ENCODE results near the gene KRT80. TPM values are rescaled to one million over a fixed set of nuclear protein-coding genes. Genes with fewer than 3 reads are reported as not detected.

The KRT80 gene
- total RNA-seq, 2 experiments from 2014 or later: not detected

DNA sequence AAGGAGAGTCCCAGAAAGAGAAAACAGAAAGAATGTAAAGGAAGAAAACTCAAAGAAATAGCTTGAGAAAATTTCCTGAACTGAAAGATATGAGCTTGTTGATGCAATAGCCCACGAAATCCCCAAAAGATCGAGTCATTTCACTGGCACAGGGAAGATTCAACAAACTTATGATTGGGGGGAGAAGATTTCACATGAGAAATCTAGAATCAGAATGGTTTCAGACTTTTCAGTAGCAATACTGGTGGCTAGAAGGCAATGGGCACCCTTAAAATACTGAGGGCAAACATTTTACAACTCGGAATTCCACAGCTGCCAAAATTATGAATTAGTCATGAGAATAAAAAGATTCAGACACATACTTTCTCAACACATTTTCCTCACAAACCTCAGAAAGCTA, 32.3 kb upstream of the KRT80 start:
- Histone ChIP-seq H3K4me1 (ENCODE audit: insufficient read depth, low read length) (no peaks in the 10 kb centered on the region), H3K27ac (ENCODE audit: low read depth in 1 of 2, low read length in 2 of 2) (no peak overlapping the region), H3K36me3 (ENCODE audit: insufficient read depth, low read length) (no peaks in the 10 kb centered on the region), H3K27me3 (ENCODE audit: control insufficient read depth in 1 of 2, insufficient read depth in 2 of 2, low read length in 2 of 2) (peaks cover 16 to 30% of the 10 kb centered on the region in 2 experiments), H3K4me3 (ENCODE audit: low read length) (no peak overlapping the region), H3K9me3 (ENCODE audit: control insufficient read depth in 1 of 2, insufficient read depth in 1 of 2, low read length in 2 of 2) (no peaks in the 10 kb centered on the region)
- Mint-ChIP-seq H3K36me3 (ENCODE audit: low read depth) (no peaks in the 10 kb centered on the region), H3K27ac (no peak overlapping the region), H3K4me1 (ENCODE audit: low read depth) (no peaks in the 10 kb centered on the region), H3K9me3 (no peaks in the 10 kb centered on the region), H3K4me3 (no peak overlapping the region), H3K27me3 (peaks cover 63% of the 10 kb centered on the region)
- DNase-seq: no peak
- ChIA-PET CTCF (no interaction called here), POLR2A (no interaction called here)
- intact Hi-C loops (cut with DNase I, micrococcal nuclease): no loop called here
- no peak for ATAC-seq (ENCODE audit: poor library complexity)
- TF ChIP-seq, protein P1, sequence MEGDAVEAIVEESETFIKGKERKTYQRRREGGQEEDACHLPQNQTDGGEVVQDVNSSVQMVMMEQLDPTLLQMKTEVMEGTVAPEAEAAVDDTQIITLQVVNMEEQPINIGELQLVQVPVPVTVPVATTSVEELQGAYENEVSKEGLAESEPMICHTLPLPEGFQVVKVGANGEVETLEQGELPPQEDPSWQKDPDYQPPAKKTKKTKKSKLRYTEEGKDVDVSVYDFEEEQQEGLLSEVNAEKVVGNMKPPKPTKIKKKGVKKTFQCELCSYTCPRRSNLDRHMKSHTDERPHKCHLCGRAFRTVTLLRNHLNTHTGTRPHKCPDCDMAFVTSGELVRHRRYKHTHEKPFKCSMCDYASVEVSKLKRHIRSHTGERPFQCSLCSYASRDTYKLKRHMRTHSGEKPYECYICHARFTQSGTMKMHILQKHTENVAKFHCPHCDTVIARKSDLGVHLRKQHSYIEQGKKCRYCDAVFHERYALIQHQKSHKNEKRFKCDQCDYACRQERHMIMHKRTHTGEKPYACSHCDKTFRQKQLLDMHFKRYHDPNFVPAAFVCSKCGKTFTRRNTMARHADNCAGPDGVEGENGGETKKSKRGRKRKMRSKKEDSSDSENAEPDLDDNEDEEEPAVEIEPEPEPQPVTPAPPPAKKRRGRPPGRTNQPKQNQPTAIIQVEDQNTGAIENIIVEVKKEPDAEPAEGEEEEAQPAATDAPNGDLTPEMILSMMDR (IDR thresholded peaks at IDR 0.05): no peak

DNA sequence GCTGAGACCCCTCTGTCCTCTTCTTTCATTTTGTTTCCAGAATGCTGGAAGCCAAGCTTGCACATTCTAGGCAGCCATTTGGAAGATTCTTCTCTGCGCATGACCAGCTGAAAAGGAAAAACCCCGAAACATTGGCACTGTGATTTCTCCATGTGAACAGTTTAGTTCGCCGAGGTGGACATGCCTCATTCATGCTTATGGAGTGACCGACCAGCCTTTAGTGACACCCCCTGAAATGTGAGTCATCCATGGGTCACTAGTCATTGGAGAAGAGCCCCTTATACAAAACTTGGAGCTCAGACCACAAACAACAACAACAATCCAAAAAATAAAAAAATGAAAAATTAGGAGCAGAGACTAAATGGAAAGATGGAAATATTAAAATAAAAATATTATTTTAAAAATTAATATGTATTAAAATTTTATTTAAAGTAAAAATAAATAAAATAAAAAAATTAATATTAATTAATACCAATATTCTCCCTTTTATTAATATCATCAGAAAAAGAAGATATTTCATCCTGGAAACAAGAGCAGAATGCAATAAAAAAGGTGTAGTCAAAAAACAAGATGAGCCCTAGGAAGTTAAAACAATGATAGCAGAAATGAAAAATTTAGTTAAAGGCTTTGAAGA, 31.7 kb upstream of the KRT80 start:
- no peaks in the 10 kb centered on the region for H3K4me1 Mint-ChIP-seq (ENCODE audit: low read depth)
- no peaks in the 10 kb centered on the region for H3K36me3 Mint-ChIP-seq (ENCODE audit: low read depth)
- ChIA-PET CTCF (no interaction called here), POLR2A (no interaction called here)
- H3K27me3 Mint-ChIP-seq: peaks cover 58% of the 10 kb centered on the region
- DNase-seq (no peak), ATAC-seq (ENCODE audit: poor library complexity) (no peak)
- H3K36me3 ChIP-seq (ENCODE audit: insufficient read depth, low read length): no peaks in the 10 kb centered on the region
- H3K4me3 Mint-ChIP-seq: no peak overlapping the region
- TF ChIP-seq, protein P1 (IDR thresholded peaks at IDR 0.05): no peak
- H3K4me1 ChIP-seq (ENCODE audit: insufficient read depth, low read length): no peaks in the 10 kb centered on the region
- H3K9me3 ChIP-seq (ENCODE audit: control insufficient read depth in 1 of 2, insufficient read depth in 1 of 2, low read length in 2 of 2): no peaks in the 10 kb centered on the region
- H3K27ac Mint-ChIP-seq: no peak overlapping the region
- intact Hi-C loops (cut with DNase I, micrococcal nuclease): no loop called here
- peaks cover 16 to 30% of the 10 kb centered on the region in 2 experiments for H3K27me3 ChIP-seq (ENCODE audit: control insufficient read depth in 1 of 2, insufficient read depth in 2 of 2, low read length in 2 of 2)
- no peak overlapping the region for H3K4me3 ChIP-seq (ENCODE audit: low read length)
- H3K27ac ChIP-seq (ENCODE audit: low read depth in 1 of 2, low read length in 2 of 2): no peak overlapping the region
- no peaks in the 10 kb centered on the region for H3K9me3 Mint-ChIP-seq

DNA sequence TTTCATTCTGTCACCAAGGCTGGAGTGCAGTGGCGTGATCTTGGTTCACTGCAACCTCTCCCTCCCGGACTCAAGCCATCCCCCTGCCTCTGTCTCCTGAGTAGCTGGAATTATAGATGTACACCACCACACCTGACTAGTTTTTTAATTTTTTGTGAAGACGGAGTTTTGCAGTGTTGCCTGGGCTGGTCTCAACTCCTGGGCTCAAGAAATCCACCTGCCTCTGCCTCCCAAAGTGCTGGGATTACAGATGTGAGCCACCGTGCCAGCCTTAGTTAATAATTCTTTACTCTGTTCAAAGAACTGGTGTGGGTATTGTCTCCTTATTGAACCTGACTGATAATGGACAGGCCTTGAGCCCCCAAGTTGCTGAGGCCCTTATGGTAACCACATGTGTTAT, 30.9 kb upstream of the KRT80 start:
- Histone ChIP-seq H3K4me3 (ENCODE audit: low read length) (no peak overlapping the region), H3K27ac (ENCODE audit: low read depth in 1 of 2, low read length in 2 of 2) (no peak overlapping the region), H3K9me3 (ENCODE audit: control insufficient read depth in 1 of 2, insufficient read depth in 1 of 2, low read length in 2 of 2) (no peaks in the 10 kb centered on the region), H3K27me3 (ENCODE audit: control insufficient read depth in 1 of 2, insufficient read depth in 2 of 2, low read length in 2 of 2) (peaks cover 16 to 30% of the 10 kb centered on the region in 2 experiments), H3K36me3 (ENCODE audit: insufficient read depth, low read length) (no peaks in the 10 kb centered on the region), H3K4me1 (ENCODE audit: insufficient read depth, low read length) (no peaks in the 10 kb centered on the region)
- Mint-ChIP-seq H3K36me3 (ENCODE audit: low read depth) (no peaks in the 10 kb centered on the region), H3K9me3 (no peaks in the 10 kb centered on the region), H3K4me3 (no peak overlapping the region), H3K27me3 (peaks cover 55% of the 10 kb centered on the region), H3K27ac (no peak overlapping the region), H3K4me1 (ENCODE audit: low read depth) (no peaks in the 10 kb centered on the region)
- ATAC-seq (ENCODE audit: poor library complexity): no peak
- intact Hi-C loops (cut with DNase I, micrococcal nuclease): no loop called here
- TF ChIP-seq, protein P1 (IDR thresholded peaks at IDR 0.05): no peak
- no peak for DNase-seq
- POLR2A ChIA-PET: no interaction called here
- CTCF ChIA-PET: no interaction called here
